Cardiac fibroblast (primary cell): ENCODE data around the gene JPT2.

Experiments
- DNase-seq, 2 donors: peaks; one replicate each; pipeline versions ENCODE4 v3.0.0 to v3.0.0-alpha.2; 2010; ENCODE audit warnings: low read depth in 2 of 2
- H3K4me3 ChIP-seq, 2 donors: replicated peaks in 1 of 2; 1 replicate in 1 of 2; 2 replicates in 1 of 2; pipeline ENCODE4 v1.5.1; 2011; ENCODE audit warnings: low read depth in 2 of 2, low read length in 2 of 2, mild to moderate bottlenecking in 2 of 2, moderate library complexity in 1 of 2
- CTCF ChIP-seq: IDR thresholded peaks from one replicate; pipeline ENCODE4 v1.5.1; 2011; ENCODE audit warnings: low read depth, mild to moderate bottlenecking, low read length, inconsistent platforms

The JPT2 gene

GRCh38 chr16:1721372-1721771 lies 43.3 kb downstream of the JPT2 start:
- no peak for DNase-seq
- no peak overlapping the region for H3K4me3 ChIP-seq
- no peak for TF ChIP-seq CTCF

- DNase-seq, result peak; percentile 59 to 60
- TF ChIP-seq CTCF, result peak; percentile 81
- H3K4me3 ChIP-seq, result no peak overlapping the region
Observed at GRCh38 chr16:1723450-1724147, 45.5 kb downstream of the JPT2 start.

GRCh38 chr16:1724491-1724890 lies 46.4 kb downstream of the JPT2 start:
- TF ChIP-seq CTCF, result no peak
- H3K4me3 ChIP-seq, result no peak overlapping the region
- DNase-seq, result no peak

- DNase-seq, result no peak
- no peak for TF ChIP-seq CTCF
- no peak overlapping the region for H3K4me3 ChIP-seq
Observed at GRCh38 chr16:1726661-1727502, 48.8 kb downstream of the JPT2 start.

GRCh38 chr16:1727651-1728624 lies 49.9 kb downstream of the JPT2 start:
- no peak for TF ChIP-seq CTCF
- no peak overlapping the region for H3K4me3 ChIP-seq
- DNase-seq, result no peak

- no peak for DNase-seq
- TF ChIP-seq CTCF, result no peak
- H3K4me3 ChIP-seq, result no peak overlapping the region
Observed at GRCh38 chr16:1729026-1729425, 50.9 kb downstream of the JPT2 start.
